SK-N-DZ (cell line): ENCODE data around the gene KRTAP7-1. TPM values are rescaled to one million over a fixed set of nuclear protein-coding genes. Genes with fewer than 3 reads are reported as not detected.

Source experiments
- DNase-seq: peaks from one replicate; pipeline ENCODE4 v3.0.0-alpha.2; 2015; ENCODE audit warnings: low spot score
- polyA plus RNA-seq, 2 experiments: library from polyadenylated mRNA; depleted of rRNA; stranded (reverse); fragments of >200 nt; gene quantifications; 2 replicates each; pipeline ENCODE4 v1.2.3, GENCODE V29; 2014
- small RNA-seq, 2 experiments: library from RNA; depleted of rRNA; stranded (forward); fragments of <200 nt; gene quantifications; one replicate each; pipeline ENCODE3, GENCODE V24; 2014

KRTAP7-1 gene
- polyA plus RNA-seq (2014; cell fraction: cytosol; rRNA removed) = not detected in 2 replicates
- polyA plus RNA-seq (2014; cell fraction: nucleus; rRNA removed) = not detected in 2 replicates

- DNase-seq = no peak
These were observed at the start of gene KRTAP7-1 for GRCh38 chr21:30829659-30830058. Gene KRTAP7-1 (minus strand): TSS chr21:30829759. CDS start chr21:30829698, 61 bp downstream.

- no peak for DNase-seq
These were observed 45.0 kb upstream of the KRTAP7-1 start for GRCh38 chr21:30874526-30874925.

GRCh38 chr21:30847627-30848500, 18.3 kb upstream of the KRTAP7-1 start:
- no peak for DNase-seq

GRCh38 chr21:30842990-30843389, 13.4 kb upstream of the KRTAP7-1 start:
- no peak for DNase-seq

- peak; percentile 4 for DNase-seq
These were observed 9.7 kb upstream of the KRTAP7-1 start for GRCh38 chr21:30839304-30839703.

GRCh38 chr21:30838536-30838935, 9.0 kb upstream of the KRTAP7-1 start:
- no peak for DNase-seq

GRCh38 chr21:30831194-30831765, 1.7 kb upstream of the KRTAP7-1 start:
- DNase-seq = no peak

- no peak for DNase-seq
These were observed 10.5 kb downstream of the KRTAP7-1 start for GRCh38 chr21:30818837-30819610.

- DNase-seq = no peak
These were observed 16.4 kb downstream of the KRTAP7-1 start, which contains the start of gene KRTAP8-1 for GRCh38 chr21:30813174-30813573. Gene KRTAP8-1 (minus strand): TSS chr21:30813274. CDS start chr21:30813220, 54 bp downstream.

GRCh38 chr21:30800605-30801004, 29.0 kb downstream of the KRTAP7-1 start:
- no peak for DNase-seq

GRCh38 chr21:30793581-30794314, 35.8 kb downstream of the KRTAP7-1 start:
- DNase-seq = no peak

- no peak for DNase-seq
These were observed 50.3 kb downstream of the KRTAP7-1 start for GRCh38 chr21:30779249-30779648.

Small RNA genes lying within 50 kb of the gene (small RNA-seq; reads per million reads assigned to genes)
- gene KRTAP8-2P (0 reads per million in 2 experiments), gene KRTAP8-3P (0 reads per million in 2 experiments)
